ENCODE data around the gene SNPH.

Gene SNPH

GRCh38 chr20:1292620-1293019 is 26.5 kb downstream of the SNPH start:
- Mint-ChIP-seq H3K9me3 (no peaks in the 10 kb centered on the region), H3K4me3 (no peak overlapping the region), H3K27ac (no peak overlapping the region), H3K4me1 (peaks cover 47% of the 10 kb centered on the region), H3K27me3 (no peaks in the 10 kb centered on the region)
- no peak for ATAC-seq
- DNase-seq = no peak

GRCh38 chr20:1293641-1294379 is 27.7 kb downstream of the SNPH start:
- ATAC-seq = no peak
- Mint-ChIP-seq H3K4me1 (peaks cover 40% of the 10 kb centered on the region), H3K9me3 (no peaks in the 10 kb centered on the region), H3K27ac (no peak overlapping the region), H3K4me3 (no peak overlapping the region), H3K27me3 (no peaks in the 10 kb centered on the region)
- DNase-seq = no peak

GRCh38 chr20:1294497-1294896 is 28.4 kb downstream of the SNPH start:
- no peak overlapping the region for H3K27ac Mint-ChIP-seq
- ATAC-seq (no peak), DNase-seq (no peak)
- H3K27me3 Mint-ChIP-seq = no peaks in the 10 kb centered on the region
- no peaks in the 10 kb centered on the region for H3K9me3 Mint-ChIP-seq
- peaks cover 47% of the 10 kb centered on the region for H3K4me1 Mint-ChIP-seq
- H3K4me3 Mint-ChIP-seq = no peak overlapping the region

GRCh38 chr20:1295276-1295930 is 29.3 kb downstream of the SNPH start:
- Mint-ChIP-seq H3K4me3 (no peak overlapping the region), H3K4me1 (peaks cover 56% of the 10 kb centered on the region), H3K9me3 (no peaks in the 10 kb centered on the region), H3K27me3 (no peaks in the 10 kb centered on the region), H3K27ac (peak overlapping the region in 1 of 2 donors; percentile 36)
- ATAC-seq (no peak), DNase-seq (no peak)

GRCh38 chr20:1296117-1296610 is 30.1 kb downstream of the SNPH start:
- DNase-seq (no peak), ATAC-seq (no peak)
- Mint-ChIP-seq H3K27ac (peak overlapping the region in 1 of 2 donors; percentile 14), H3K9me3 (no peaks in the 10 kb centered on the region), H3K4me3 (no peak overlapping the region), H3K4me1 (peaks cover 59% of the 10 kb centered on the region), H3K27me3 (no peaks in the 10 kb centered on the region)

- DNase-seq (no peak), ATAC-seq (no peak)
- H3K4me3 Mint-ChIP-seq = no peak overlapping the region
- no peak overlapping the region for H3K27ac Mint-ChIP-seq
- H3K9me3 Mint-ChIP-seq = no peaks in the 10 kb centered on the region
- H3K4me1 Mint-ChIP-seq = peaks cover 56% of the 10 kb centered on the region
- no peaks in the 10 kb centered on the region for H3K27me3 Mint-ChIP-seq
Observed at GRCh38 chr20:1296922-1297321, 30.8 kb downstream of the SNPH start.

- no peaks in the 10 kb centered on the region for H3K9me3 Mint-ChIP-seq
- H3K4me3 Mint-ChIP-seq = no peak overlapping the region
- no peak for DNase-seq
- ATAC-seq = no peak
- peaks cover 50% of the 10 kb centered on the region for H3K4me1 Mint-ChIP-seq
- no peak overlapping the region for H3K27ac Mint-ChIP-seq
- no peaks in the 10 kb centered on the region for H3K27me3 Mint-ChIP-seq
Observed at GRCh38 chr20:1297486-1297885, 31.4 kb downstream of the SNPH start.

- ATAC-seq (no peak), DNase-seq (no peak)
- H3K9me3 Mint-ChIP-seq = no peaks in the 10 kb centered on the region
- H3K27ac Mint-ChIP-seq = no peak overlapping the region
- no peak overlapping the region for H3K4me3 Mint-ChIP-seq
- H3K27me3 Mint-ChIP-seq = no peaks in the 10 kb centered on the region
- peaks cover 43% of the 10 kb centered on the region for H3K4me1 Mint-ChIP-seq
Observed at GRCh38 chr20:1298166-1298565, 32.1 kb downstream of the SNPH start.

GRCh38 chr20:1298888-1299511 is 32.9 kb downstream of the SNPH start:
- H3K4me1 Mint-ChIP-seq = peaks cover 37% of the 10 kb centered on the region
- DNase-seq = no peak
- no peaks in the 10 kb centered on the region for H3K27me3 Mint-ChIP-seq
- H3K27ac Mint-ChIP-seq = no peak overlapping the region
- no peak for ATAC-seq
- no peak overlapping the region for H3K4me3 Mint-ChIP-seq
- no peaks in the 10 kb centered on the region for H3K9me3 Mint-ChIP-seq

GRCh38 chr20:1299522-1299921 is 33.4 kb downstream of the SNPH start:
- Mint-ChIP-seq H3K27ac (peak overlapping the region in 1 of 2 donors; percentile 72), H3K4me3 (peak overlapping the region in 1 of 2 donors; percentile 44), H3K4me1 (peaks cover 37% of the 10 kb centered on the region), H3K9me3 (no peaks in the 10 kb centered on the region), H3K27me3 (no peaks in the 10 kb centered on the region)
- DNase-seq (peak; percentile 35 to 42), ATAC-seq (no peak)

GRCh38 chr20:1300083-1300840 is 34.2 kb downstream of the SNPH start:
- Mint-ChIP-seq H3K27me3 (no peaks in the 10 kb centered on the region), H3K4me1 (peaks cover 37% of the 10 kb centered on the region), H3K27ac (peak overlapping the region; percentile 93 to 94), H3K9me3 (no peaks in the 10 kb centered on the region), H3K4me3 (peak overlapping the region; percentile 70 to 85)
- ATAC-seq (no peak), DNase-seq (no peak)

- Mint-ChIP-seq H3K27me3 (no peaks in the 10 kb centered on the region), H3K27ac (peak overlapping the region; percentile 93 to 94), H3K4me3 (peak overlapping the region; percentile 70 to 85), H3K4me1 (peaks cover 37% of the 10 kb centered on the region), H3K9me3 (no peaks in the 10 kb centered on the region)
- ATAC-seq (peak; percentile 82), DNase-seq (peak; percentile 59 to 80)
Observed at GRCh38 chr20:1301031-1301529, 35.0 kb downstream of the SNPH start.

GRCh38 chr20:1302685-1303541 is 36.8 kb downstream of the SNPH start:
- Mint-ChIP-seq H3K27ac (no peak overlapping the region), H3K4me1 (peaks cover 28% of the 10 kb centered on the region), H3K4me3 (no peak overlapping the region), H3K9me3 (no peaks in the 10 kb centered on the region), H3K27me3 (no peaks in the 10 kb centered on the region)
- ATAC-seq (peak; percentile 71), DNase-seq (peak in 1 of 2 donors; percentile 68)

GRCh38 chr20:1304710-1305515 is 38.8 kb downstream of the SNPH start:
- DNase-seq (no peak), ATAC-seq (no peak)
- no peak overlapping the region for H3K4me3 Mint-ChIP-seq
- H3K4me1 Mint-ChIP-seq = peaks cover 27% of the 10 kb centered on the region
- no peak overlapping the region for H3K27ac Mint-ChIP-seq
- no peaks in the 10 kb centered on the region for H3K9me3 Mint-ChIP-seq
- H3K27me3 Mint-ChIP-seq = no peaks in the 10 kb centered on the region
